HEK293 (cell line): ENCODE results near the gene CNTLN.

Experiments
- CTCF ChIP-seq: fragments of 450-650 bp; formaldehyde crosslinking; IDR thresholded peaks from 2 replicates; pipeline ENCODE4 v1.5.1; 2016; ENCODE audit warnings: missing biosample characterization, missing genetic modification characterization
- ZNF362 ChIP-seq: fragments of 450-650 bp; formaldehyde crosslinking; IDR thresholded peaks from 2 replicates; pipeline ENCODE4 v1.5.1; 2016; ENCODE audit warnings: missing biosample characterization, missing genetic modification characterization

- TF ChIP-seq CTCF (tag by site-specific recombination) (no peak), ZNF362 (tag by site-specific recombination) (no peak)
Observed at GRCh38 chr9:17536027-17536426, 401.2 kb downstream of the CNTLN start.
